Loucy (cell line): ENCODE data around the gene LSM5.

ENCODE experiments used
- EZH2phosphoT487 ChIP-seq: fragments of 200-600 bp; IDR thresholded peaks from 2 replicates; pipeline ENCODE4 v1.6.1; 2018; ENCODE audit warnings: antibody characterized with exemption, mild to moderate bottlenecking, moderate library complexity, borderline replicate concordance
- TF ChIP-seq, protein P1 (sequence below): fragments of 200-600 bp; sonication (generic); conservative IDR thresholded peaks from 2 replicates; pipeline ENCODE4 v1.5.1; 2014; ENCODE audit warnings: mild to moderate bottlenecking, antibody characterized with exemption, low read length

DNA sequence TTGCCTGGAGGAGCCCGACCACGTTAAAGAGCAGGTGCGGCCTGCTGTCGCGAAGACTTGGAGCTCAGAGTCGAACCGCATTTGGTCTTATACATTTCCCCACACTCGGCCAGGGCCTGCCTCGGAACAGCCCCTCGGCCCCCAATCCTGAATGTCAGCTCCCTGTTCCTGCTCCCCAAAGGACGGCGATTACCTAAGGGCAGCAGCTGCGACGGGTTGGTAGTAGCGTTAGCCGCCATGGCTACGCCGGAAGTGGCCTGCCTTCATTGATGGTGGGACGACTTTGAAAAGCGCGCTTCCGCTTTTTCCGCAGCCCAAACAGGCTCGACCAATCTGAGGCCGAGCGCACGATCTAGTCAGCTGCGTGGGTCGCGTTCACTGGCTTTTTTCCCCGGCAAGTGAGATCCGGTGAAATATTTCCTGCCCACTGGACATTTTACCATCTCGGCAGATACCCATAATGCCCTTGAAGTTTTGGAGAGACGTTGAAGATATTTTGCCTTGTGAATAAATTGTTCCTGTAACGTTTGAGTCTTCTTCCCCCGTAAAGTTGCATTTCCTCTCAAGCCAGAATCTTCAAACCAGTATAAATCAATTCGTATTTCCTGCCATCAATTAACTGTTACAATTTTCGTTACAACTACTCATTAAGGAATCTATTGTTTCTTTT, at the start of gene LSM5:
- TF ChIP-seq, protein P1, sequence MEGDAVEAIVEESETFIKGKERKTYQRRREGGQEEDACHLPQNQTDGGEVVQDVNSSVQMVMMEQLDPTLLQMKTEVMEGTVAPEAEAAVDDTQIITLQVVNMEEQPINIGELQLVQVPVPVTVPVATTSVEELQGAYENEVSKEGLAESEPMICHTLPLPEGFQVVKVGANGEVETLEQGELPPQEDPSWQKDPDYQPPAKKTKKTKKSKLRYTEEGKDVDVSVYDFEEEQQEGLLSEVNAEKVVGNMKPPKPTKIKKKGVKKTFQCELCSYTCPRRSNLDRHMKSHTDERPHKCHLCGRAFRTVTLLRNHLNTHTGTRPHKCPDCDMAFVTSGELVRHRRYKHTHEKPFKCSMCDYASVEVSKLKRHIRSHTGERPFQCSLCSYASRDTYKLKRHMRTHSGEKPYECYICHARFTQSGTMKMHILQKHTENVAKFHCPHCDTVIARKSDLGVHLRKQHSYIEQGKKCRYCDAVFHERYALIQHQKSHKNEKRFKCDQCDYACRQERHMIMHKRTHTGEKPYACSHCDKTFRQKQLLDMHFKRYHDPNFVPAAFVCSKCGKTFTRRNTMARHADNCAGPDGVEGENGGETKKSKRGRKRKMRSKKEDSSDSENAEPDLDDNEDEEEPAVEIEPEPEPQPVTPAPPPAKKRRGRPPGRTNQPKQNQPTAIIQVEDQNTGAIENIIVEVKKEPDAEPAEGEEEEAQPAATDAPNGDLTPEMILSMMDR: no peak
- TF ChIP-seq EZH2phosphoT487: no peak
